Activated T-cell treated with anti-CD3 and anti-CD28 coated beads for 48 hours (primary cell): ENCODE measurements around the gene IL24.
"Not testable (repeated sequence)": the region's sequence is repeated elsewhere in the genome, so short reads cannot be mapped to it uniquely, and the experiment has no call there.

Source experiments
- DNase-seq: peaks from one replicate; pipeline ENCODE4 v3.0.0-alpha.2; 2020; ENCODE audit warnings: low read depth

IL24 gene

DNA sequence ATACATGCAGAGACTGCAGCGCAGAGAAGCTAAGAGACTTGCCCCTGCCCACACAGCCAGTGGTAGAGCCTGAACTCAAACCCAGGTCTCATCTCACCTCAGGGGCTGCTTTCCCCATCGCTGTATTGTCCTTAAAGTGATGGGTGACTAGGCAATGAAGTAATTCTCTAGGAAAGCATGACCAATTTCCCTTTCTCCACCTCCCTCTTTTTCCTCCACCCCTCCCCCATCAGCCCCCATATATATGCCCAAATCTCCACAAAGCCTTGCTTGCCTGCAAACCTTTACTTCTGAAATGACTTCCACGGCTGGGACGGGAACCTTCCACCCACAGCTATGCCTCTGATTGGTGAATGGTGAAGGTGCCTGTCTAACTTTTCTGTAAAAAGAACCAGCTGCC is at the start of gene IL24:
TSS of gene IL24 (plus strand) at position 269 of the 400 bp plus-strand sequence. CDS start 390 bp downstream, outside the sequence.
- DNase-seq, result peak; percentile 65

- no peak for DNase-seq
Measured at GRCh38 chr1:206847946-206848345, 49.3 kb upstream of the IL24 start.

DNA sequence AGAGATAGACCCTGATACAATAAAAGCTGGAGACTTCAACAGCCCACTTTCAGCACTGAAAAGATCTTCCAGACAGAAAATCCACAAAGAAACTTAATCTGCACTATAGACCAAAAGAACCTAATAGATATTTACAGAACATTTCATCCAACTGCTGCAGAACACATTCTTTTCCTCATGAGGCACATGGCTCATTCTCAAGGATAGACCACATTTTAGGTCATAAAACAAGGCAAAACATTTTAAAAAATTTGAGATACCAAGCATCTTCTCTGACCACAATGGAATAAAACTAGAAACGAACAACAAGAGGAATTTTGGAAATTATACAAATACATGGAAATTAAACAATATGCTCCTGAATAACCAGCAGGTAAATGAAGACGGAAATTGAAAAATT is 46.8 kb upstream of the IL24 start:
- DNase-seq, result no peak

DNA sequence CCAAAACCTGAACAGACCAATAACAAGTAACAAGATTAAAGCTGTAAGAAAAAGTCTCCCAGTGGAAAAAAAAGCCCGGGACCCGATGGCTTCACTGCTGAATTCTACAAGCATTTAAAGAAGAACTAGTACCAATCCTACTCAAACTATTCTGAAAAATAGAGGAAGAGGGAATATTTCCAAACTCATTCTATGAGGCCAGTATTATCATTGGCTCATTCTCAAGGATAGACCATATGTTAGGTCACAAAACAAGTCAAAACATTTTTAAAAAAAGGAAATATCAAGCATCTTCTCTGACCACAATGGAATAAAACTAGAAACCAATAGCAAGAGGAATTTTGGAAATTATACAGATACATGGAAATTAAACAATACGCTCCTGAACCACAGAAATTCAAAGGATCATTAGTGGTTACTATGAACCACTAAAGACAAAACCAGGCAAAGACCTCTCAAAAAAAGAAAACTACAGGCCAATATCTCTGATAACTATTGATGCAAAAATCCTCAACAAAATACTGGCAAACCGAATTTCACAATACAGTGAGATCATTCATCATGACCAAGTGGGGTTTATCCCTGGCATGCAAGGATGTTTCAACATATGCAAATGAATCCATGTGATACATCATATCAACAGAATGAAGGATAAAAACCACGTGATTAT is 45.8 kb upstream of the IL24 start:
- DNase-seq, result no peak

- DNase-seq, result not testable (repeated sequence)
Measured at GRCh38 chr1:206852662-206853061, 44.6 kb upstream of the IL24 start.

DNA sequence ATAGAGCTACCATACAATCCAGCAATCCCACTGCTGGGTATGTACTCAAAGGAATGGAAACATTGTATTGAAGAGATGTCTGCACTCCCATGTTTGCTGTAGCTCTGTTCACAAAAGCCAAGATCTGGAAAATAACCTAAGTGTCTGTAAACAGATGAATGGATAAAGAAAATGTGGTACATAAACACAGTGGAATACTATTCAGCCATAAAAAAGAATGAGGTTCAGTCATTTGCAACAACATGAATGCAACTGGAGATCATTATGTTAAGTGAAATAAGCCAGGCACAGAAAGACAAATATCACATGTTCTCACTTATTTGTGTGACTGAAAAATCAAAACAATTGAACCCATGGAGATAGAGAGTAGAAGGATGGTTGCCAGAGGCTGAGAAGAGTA is 43.5 kb upstream of the IL24 start:
- not testable (repeated sequence) for DNase-seq

DNA sequence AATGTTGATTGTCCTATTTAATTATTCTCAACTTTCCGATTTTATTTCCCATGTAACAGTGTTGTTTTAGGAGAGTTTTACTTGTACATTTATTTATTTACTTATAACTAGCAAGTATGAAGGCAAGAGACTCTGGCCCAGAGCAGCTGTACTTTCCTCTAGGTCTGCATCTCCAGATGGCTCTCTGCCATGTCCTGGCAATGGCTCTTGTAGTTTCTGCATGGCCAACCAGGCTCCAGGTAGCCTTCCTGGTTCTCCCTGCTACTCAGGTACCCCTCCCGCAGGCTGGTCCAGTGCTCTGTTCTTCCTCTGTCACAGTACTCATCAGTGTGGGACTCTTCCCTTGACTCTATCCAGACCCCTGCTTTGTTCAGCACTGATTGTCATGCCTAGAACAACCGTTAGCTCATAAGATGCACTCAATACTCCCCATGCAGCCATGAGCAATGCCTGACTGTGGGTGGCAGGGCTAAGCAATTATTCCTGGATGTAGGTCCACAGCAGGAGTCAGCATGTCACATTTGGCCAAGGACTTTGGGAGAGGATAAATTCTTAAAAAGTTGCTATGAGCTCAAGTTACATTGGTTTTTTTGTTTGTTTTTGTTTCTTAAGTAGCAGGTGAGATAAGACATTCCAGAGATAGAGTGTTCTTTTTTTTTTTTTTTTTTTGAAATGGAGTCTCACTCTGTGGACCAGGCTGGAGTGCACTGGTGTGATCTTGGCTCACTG is 42.7 kb upstream of the IL24 start:
- DNase-seq, result no peak

DNA sequence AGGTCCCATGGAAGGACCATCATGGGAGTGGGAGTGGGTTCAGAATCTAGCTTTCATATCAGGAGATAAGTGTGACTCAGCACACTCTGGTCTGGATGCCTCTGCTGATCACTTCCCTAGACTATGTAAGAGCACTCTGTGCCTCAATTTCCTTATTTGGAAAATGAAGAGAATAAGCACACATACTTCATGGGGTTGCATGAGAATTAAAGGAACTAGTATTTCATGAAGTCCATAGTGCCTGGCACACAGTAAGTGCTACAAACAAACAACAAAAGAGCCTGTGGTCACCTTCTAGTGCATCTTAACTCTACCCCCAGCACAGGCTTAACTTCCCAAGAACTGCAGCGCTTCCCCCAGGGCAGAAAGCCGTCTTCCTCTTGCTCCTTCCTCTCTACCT is 41.4 kb upstream of the IL24 start:
- no peak for DNase-seq

GRCh38 chr1:206856674-206857464 is 40.4 kb upstream of the IL24 start:
- no peak for DNase-seq

DNA sequence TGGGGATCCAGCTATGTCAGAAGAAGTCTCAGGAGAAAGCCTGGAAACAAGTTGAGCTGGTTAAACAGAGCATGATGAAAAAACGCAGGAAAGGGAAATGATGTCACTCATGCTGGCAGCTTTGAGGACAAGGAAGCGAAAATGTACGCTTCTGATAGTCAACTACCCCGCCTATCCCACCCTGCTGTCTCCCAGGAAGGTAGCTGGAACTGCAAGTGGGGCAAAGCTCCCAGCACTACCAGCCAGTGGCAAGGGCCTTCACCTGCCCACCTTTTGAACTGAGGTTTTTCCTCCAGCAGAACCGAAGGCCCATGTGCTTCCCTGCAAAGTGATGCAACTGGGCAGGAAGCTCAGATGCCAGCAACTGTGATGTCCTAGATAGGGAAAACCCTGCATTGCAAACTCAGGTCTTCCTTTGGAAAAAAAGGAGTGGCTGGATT is 38.1 kb upstream of the IL24 start:
- DNase-seq, result no peak

DNA sequence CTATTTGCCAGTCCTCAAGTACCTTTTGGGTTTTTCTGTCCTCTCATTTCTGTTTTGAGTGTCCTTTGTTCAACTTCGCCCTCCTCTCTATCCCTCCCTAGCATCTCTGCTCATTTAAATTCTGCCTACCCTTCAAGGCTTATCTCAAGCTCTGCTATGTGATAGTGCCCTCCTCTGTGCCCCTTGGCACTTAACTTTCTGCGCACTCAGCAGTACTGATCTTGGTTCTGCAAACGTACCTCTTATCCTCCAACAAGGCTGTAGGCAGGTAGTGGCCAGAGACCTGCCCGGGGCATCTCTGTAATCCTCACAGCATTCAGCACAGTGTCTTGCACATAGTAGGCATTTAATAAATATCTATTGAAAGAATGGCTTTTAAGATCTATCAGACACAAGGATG is 37.1 kb upstream of the IL24 start:
- no peak for DNase-seq

DNA sequence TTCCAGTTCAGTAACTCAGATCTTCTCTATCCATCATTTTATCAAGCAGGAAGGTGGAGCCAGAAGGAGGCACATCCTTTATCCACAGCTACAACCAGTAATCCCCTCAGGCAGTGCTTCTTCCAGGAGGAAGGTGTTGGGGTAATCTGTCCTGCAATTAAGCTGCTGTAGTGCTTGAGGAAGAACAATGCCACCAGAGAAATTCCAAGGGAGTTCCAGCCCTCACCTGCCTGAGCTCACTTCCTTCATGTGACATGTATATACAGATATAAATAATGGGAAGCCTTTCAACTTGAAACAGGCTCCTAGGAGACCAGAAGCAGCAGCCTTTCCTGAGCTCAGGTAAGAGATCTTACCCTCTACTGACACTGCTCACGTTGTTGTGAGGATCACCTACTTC is 34.0 kb upstream of the IL24 start:
- DNase-seq, result no peak

DNA sequence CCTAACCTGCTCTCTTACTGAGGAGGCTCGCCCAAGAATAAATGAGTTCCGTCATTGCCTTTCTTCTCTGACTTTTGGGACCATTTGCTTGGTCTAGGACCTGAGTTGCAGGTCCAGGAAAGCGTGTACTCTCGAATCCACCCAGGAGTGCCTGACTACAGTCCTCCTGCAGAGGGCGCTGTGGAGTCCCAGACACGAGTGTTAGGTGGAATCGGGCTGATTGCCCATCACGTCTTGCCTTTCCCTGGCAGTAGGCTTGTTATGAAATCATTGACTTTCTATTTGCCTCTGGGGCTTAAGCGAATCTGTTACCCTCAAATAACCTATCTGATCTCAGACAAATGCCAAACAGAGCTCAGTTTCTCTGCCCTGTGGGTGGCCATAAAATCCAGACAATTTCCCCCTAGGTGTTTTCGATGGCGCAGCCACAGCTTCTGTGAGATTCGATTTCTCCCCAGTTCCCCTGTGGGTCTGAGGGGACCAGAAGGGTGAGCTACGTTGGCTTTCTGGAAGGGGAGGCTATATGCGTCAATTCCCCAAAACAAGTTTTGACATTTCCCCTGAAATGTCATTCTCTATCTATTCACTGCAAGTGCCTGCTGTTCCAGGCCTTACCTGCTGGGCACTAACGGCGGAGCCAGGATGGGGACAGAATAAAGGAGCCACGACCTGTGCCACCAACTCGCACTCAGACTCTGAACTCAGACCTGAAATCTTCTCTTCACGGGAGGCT is 32.1 kb upstream of the IL24 start, which contains the start of gene IL20:
TSS of gene IL20 (plus strand) at position 685 of the 733 bp plus-strand sequence. CDS start 230 bp downstream, outside the sequence.
- peak; percentile 85 for DNase-seq

DNA sequence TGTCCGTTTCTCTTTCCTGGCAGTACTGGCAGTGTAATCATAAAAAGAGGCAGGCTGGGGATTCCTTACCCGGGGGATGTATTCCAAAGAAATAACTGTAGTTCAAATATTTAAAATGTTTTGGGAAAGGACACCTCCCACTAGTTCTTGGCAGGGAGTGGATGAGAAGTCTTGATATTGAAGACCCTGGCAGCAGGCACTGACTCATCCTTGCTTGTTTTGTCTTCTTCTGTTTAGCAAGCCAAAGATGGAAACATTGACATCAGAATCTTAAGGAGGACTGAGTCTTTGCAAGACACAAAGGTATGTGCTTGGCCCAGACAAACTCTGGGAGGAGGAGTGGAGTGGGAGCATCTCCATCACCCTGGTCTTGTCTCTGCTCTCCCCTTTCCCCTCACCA is 31.2 kb upstream of the IL24 start:
- no peak for DNase-seq

DNA sequence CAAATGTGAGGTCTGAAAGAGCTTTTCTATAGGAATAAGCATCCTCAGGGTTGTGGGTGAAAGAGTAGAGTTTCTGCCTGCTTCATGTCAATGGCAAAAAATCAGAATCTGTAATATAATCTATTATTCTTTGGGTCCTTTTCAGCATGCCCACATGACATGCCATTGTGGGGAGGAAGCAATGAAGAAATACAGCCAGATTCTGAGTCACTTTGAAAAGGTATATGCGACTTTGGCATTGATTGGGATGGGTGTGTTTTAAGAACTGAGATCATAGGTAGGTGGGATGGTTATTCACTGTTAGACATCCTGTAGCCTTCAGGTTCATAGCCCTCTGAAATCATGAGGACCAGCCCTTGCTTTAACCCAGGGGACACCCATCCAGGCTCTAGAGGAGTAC is 30.0 kb upstream of the IL24 start:
- no peak for DNase-seq

GRCh38 chr1:206867716-206868115 is 29.5 kb upstream of the IL24 start:
- DNase-seq, result no peak

DNA sequence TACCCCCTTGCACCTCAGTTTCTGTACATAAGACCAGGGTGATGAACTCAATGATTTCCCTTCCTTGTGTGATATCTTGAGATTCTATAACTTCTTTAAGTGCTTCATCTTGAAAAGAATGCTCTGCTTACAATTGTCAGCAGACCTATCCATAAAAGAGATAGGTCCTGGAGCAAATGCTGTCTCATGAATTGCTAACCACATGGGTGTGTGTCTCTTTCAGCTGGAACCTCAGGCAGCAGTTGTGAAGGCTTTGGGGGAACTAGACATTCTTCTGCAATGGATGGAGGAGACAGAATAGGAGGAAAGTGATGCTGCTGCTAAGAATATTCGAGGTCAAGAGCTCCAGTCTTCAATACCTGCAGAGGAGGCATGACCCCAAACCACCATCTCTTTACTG is 29.0 kb upstream of the IL24 start:
- no peak for DNase-seq

DNA sequence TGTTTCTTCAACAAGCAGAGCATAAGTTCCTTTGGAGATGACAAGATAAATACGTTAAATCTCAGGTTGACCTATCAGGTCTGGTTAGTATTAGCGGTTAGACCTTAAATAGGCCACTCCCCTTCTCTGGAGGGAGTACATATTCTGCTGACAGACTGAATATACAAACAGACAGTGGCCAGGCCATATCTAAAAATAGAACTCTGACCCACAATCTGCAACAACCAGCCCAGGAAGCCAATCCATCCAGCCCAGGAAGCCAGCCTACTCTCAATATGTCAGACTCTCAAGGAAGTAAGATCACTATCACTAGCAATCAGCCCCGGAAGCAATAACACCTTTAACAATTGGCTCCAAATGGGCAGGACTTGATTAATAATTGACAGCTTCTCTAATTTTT is 25.1 kb upstream of the IL24 start:
- no peak for DNase-seq

DNA sequence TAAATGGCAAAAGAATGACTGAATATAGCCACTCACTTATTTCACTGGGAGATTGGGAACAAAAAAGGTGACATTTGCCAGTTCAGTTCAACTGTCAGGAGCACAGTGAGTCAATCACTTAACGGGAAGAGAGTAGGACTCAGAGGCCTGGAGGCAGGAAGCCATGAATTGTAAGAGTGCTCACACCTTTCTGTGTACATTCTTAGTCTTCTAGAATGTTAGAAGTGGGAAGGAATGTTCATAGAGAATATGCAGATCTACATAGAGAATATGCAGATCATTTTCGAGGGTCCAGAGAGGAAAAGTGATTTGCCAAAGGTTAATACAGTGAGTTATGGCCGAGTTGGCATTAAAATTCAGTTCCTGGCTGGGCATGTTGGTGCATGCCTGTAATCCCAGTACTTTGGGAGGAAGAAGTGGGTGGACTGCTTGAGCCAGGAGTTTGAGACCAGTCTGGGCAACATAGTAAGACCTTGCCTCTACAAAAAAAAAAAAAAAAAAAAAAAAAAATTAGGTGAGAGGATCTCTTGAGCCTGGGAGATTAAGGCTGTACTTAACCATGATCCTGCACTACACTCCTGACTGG is 23.5 kb upstream of the IL24 start:
- DNase-seq, result no peak

GRCh38 chr1:206875752-206876377 is 21.4 kb upstream of the IL24 start:
- DNase-seq, result no peak

DNA sequence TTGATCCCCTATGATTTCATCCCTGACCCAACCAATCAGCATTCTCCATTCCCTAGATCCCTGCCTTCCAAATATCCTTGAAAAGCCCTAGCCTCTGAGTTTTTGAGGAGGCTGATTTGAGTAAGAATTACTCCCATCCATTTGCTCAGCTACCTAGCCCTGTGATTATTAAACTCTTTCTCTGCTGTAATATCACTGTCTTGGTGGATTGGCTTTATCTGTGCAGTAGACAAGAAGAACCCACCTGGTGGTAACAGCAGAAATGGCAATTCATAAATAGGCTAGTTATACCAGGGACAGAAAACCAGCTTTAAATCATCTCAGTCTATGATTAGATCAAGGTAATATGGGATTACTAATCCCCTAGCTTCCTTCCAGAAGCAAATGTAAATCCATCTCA is 18.8 kb upstream of the IL24 start:
- no peak for DNase-seq
